Measurements from ENCODE around the gene ZNF181. TPM values are rescaled to one million over a fixed set of nuclear protein-coding genes. Genes with fewer than 3 reads are reported as not detected.
A peak's percentile ranks its signal among the peaks of the same experiment; 100 is the strongest.
"Not testable (repeated sequence)": the region's sequence is repeated elsewhere in the genome, so short reads cannot be mapped to it uniquely, and the experiment has no call there.

The ZNF181 gene
- total RNA-seq = 5.6 TPM

- no peaks in the 10 kb centered on the region for H3K27me3 ChIP-seq (ENCODE audit: insufficient read depth, low read length)
- H3K4me3 ChIP-seq (ENCODE audit: low read length) = peak within 1 kb of the TSS; percentile 80
- H3K4me1 ChIP-seq (ENCODE audit: insufficient read depth, low read length) = peaks cover 21% of the 10 kb centered on the region
- H3K9me3 ChIP-seq (ENCODE audit: low read depth, low read length) = peaks cover under 1% of the 10 kb centered on the region
These were observed at the start of gene ZNF181 for GRCh38 chr19:34733746-34734536. Gene ZNF181, plus strand, starts transcription at chr19:34734243. Its CDS starts 795 bp downstream, at chr19:34735038.

- peaks cover 75% of the 10 kb centered on the region for H3K9me3 ChIP-seq (ENCODE audit: low read depth, low read length)
- not testable (repeated sequence) for H3K4me3 ChIP-seq (ENCODE audit: low read length); H3K27me3 ChIP-seq (ENCODE audit: insufficient read depth, low read length); H3K4me1 ChIP-seq (ENCODE audit: insufficient read depth, low read length)
These were observed 48.8 kb upstream of the ZNF181 start for GRCh38 chr19:34685266-34685665.

- H3K9me3 ChIP-seq (ENCODE audit: low read depth, low read length) = peaks cover 65% of the 10 kb centered on the region
- H3K4me1 ChIP-seq (ENCODE audit: insufficient read depth, low read length) = no peaks in the 10 kb centered on the region
- H3K27me3 ChIP-seq (ENCODE audit: insufficient read depth, low read length) = no peaks in the 10 kb centered on the region
- no peak overlapping the region for H3K4me3 ChIP-seq (ENCODE audit: low read length)
These were observed 47.6 kb upstream of the ZNF181 start for GRCh38 chr19:34686455-34686854.

- H3K9me3 ChIP-seq (ENCODE audit: low read depth, low read length) = peaks cover 58% of the 10 kb centered on the region
- H3K27me3 ChIP-seq (ENCODE audit: insufficient read depth, low read length) = no peaks in the 10 kb centered on the region
- no peak overlapping the region for H3K4me3 ChIP-seq (ENCODE audit: low read length)
- H3K4me1 ChIP-seq (ENCODE audit: insufficient read depth, low read length) = no peaks in the 10 kb centered on the region
These were observed 46.7 kb upstream of the ZNF181 start for GRCh38 chr19:34687348-34687747.

GRCh38 chr19:34688592-34688991 lies 45.5 kb upstream of the ZNF181 start:
- H3K9me3 ChIP-seq (ENCODE audit: low read depth, low read length) = peaks cover 46% of the 10 kb centered on the region
- H3K4me1 ChIP-seq (ENCODE audit: insufficient read depth, low read length) = no peaks in the 10 kb centered on the region
- H3K27me3 ChIP-seq (ENCODE audit: insufficient read depth, low read length) = peaks cover 3% of the 10 kb centered on the region
- H3K4me3 ChIP-seq (ENCODE audit: low read length) = no peak overlapping the region

GRCh38 chr19:34690372-34690771 lies 43.7 kb upstream of the ZNF181 start:
- no peak overlapping the region for H3K4me3 ChIP-seq (ENCODE audit: low read length)
- no peaks in the 10 kb centered on the region for H3K4me1 ChIP-seq (ENCODE audit: insufficient read depth, low read length)
- peaks cover 3% of the 10 kb centered on the region for H3K27me3 ChIP-seq (ENCODE audit: insufficient read depth, low read length)
- peaks cover 28% of the 10 kb centered on the region for H3K9me3 ChIP-seq (ENCODE audit: low read depth, low read length)

GRCh38 chr19:34692549-34692948 lies 41.5 kb upstream of the ZNF181 start:
- H3K4me1 ChIP-seq (ENCODE audit: insufficient read depth, low read length) = no peaks in the 10 kb centered on the region
- H3K4me3 ChIP-seq (ENCODE audit: low read length) = no peak overlapping the region
- peaks cover 6% of the 10 kb centered on the region for H3K9me3 ChIP-seq (ENCODE audit: low read depth, low read length)
- H3K27me3 ChIP-seq (ENCODE audit: insufficient read depth, low read length) = peaks cover 3% of the 10 kb centered on the region

GRCh38 chr19:34707661-34708060 lies 26.4 kb upstream of the ZNF181 start:
- no peaks in the 10 kb centered on the region for H3K27me3 ChIP-seq (ENCODE audit: insufficient read depth, low read length)
- no peaks in the 10 kb centered on the region for H3K4me1 ChIP-seq (ENCODE audit: insufficient read depth, low read length)
- no peaks in the 10 kb centered on the region for H3K9me3 ChIP-seq (ENCODE audit: low read depth, low read length)
- H3K4me3 ChIP-seq (ENCODE audit: low read length) = no peak overlapping the region

GRCh38 chr19:34711890-34712289 lies 22.2 kb upstream of the ZNF181 start:
- Histone ChIP-seq H3K27me3 (ENCODE audit: insufficient read depth, low read length) (peaks cover 22% of the 10 kb centered on the region), H3K4me3 (ENCODE audit: low read length) (no peak overlapping the region), H3K9me3 (ENCODE audit: low read depth, low read length) (peaks cover 35% of the 10 kb centered on the region), H3K4me1 (ENCODE audit: insufficient read depth, low read length) (no peaks in the 10 kb centered on the region)

- H3K27me3 ChIP-seq (ENCODE audit: insufficient read depth, low read length) = peaks cover 26% of the 10 kb centered on the region
These were observed 21.4 kb upstream of the ZNF181 start for GRCh38 chr19:34712395-34713261.

GRCh38 chr19:34713262-34713637 lies 20.8 kb upstream of the ZNF181 start:
- peaks cover 35% of the 10 kb centered on the region for H3K9me3 ChIP-seq (ENCODE audit: low read depth, low read length)
- H3K27me3 ChIP-seq (ENCODE audit: insufficient read depth, low read length) = peaks cover 27% of the 10 kb centered on the region
- H3K4me1 ChIP-seq (ENCODE audit: insufficient read depth, low read length) = no peaks in the 10 kb centered on the region
- H3K4me3 ChIP-seq (ENCODE audit: low read length) = no peak overlapping the region

More at GRCh38 chr19:34712395-34713261, 21.4 kb upstream of the ZNF181 start:
- Histone ChIP-seq H3K4me3 (ENCODE audit: low read length) (no peak overlapping the region), H3K4me1 (ENCODE audit: insufficient read depth, low read length) (no peaks in the 10 kb centered on the region), H3K9me3 (ENCODE audit: low read depth, low read length) (peaks cover 35% of the 10 kb centered on the region)

GRCh38 chr19:34715357-34715756 lies 18.7 kb upstream of the ZNF181 start:
- H3K9me3 ChIP-seq (ENCODE audit: low read depth, low read length) = peaks cover 35% of the 10 kb centered on the region
- no peaks in the 10 kb centered on the region for H3K4me1 ChIP-seq (ENCODE audit: insufficient read depth, low read length)
- H3K4me3 ChIP-seq (ENCODE audit: low read length) = no peak overlapping the region
- H3K27me3 ChIP-seq (ENCODE audit: insufficient read depth, low read length) = peaks cover 27% of the 10 kb centered on the region

- no peaks in the 10 kb centered on the region for H3K9me3 ChIP-seq (ENCODE audit: low read depth, low read length)
- H3K4me1 ChIP-seq (ENCODE audit: insufficient read depth, low read length) = no peaks in the 10 kb centered on the region
- no peak overlapping the region for H3K4me3 ChIP-seq (ENCODE audit: low read length)
- peaks cover 6% of the 10 kb centered on the region for H3K27me3 ChIP-seq (ENCODE audit: insufficient read depth, low read length)
These were observed 11.7 kb upstream of the ZNF181 start for GRCh38 chr19:34722353-34722752.

GRCh38 chr19:34725400-34725799 lies 8.6 kb upstream of the ZNF181 start:
- Histone ChIP-seq H3K4me3 (ENCODE audit: low read length) (no peak overlapping the region), H3K27me3 (ENCODE audit: insufficient read depth, low read length) (peaks cover 5% of the 10 kb centered on the region), H3K4me1 (ENCODE audit: insufficient read depth, low read length) (no peaks in the 10 kb centered on the region), H3K9me3 (ENCODE audit: low read depth, low read length) (no peaks in the 10 kb centered on the region)

GRCh38 chr19:34731019-34731829 lies 2.8 kb upstream of the ZNF181 start:
- no peaks in the 10 kb centered on the region for H3K9me3 ChIP-seq (ENCODE audit: low read depth, low read length)
- peaks cover 5% of the 10 kb centered on the region for H3K27me3 ChIP-seq (ENCODE audit: insufficient read depth, low read length)
- peaks cover 21% of the 10 kb centered on the region for H3K4me1 ChIP-seq (ENCODE audit: insufficient read depth, low read length)
- no peak overlapping the region for H3K4me3 ChIP-seq (ENCODE audit: low read length)
